GM13977 (cell line): ENCODE measurements around the gene KSR1.
"Not testable (repeated sequence)": the region's sequence is repeated elsewhere in the genome, so short reads cannot be mapped to it uniquely, and the experiment has no call there.

Experiments
- DNase-seq: peaks from one replicate; pipeline ENCODE4 v3.0.0; 2012; ENCODE audit warnings: low spot score
- in situ Hi-C: fragments of 300-500 bp; cut with MboI; formaldehyde crosslinking; loops from one replicate; pipeline ENCODE4 v1.12.0; 2022; ENCODE audit warnings: low sequenced_read_pairs, low pct_unique_long_range_greater_than_20kb, mixed read lengths, inconsistent platforms; ENCODE audit not compliant: unreplicated experiment
- TF ChIP-seq, protein P1 (sequence below): IDR thresholded peaks from 2 replicates; pipeline ENCODE4 v1.5.1; 2012; ENCODE audit warnings: mild to moderate bottlenecking, control low read depth; ENCODE audit not compliant: insufficient read depth; ENCODE audit errors: extremely low read depth, missing control alignments

KSR1 gene

DNA sequence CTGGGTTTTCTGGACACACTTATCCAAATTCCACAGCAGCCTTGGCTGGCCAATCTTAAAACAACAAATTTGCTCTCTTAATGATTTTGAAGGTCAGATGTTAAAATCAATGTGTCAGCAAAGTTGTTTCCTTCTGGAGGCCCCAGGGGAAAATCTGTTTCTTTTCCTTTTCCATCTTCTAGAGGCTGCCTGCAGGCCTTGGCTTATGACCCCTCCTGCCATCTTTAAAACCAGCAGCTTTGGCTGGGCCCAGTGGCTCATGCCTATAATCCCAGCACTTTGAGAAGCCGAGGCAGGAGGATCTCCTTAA lies 177.7 kb downstream of the KSR1 start:
- in situ Hi-C loops, result no loop called here
- TF ChIP-seq, protein P1, sequence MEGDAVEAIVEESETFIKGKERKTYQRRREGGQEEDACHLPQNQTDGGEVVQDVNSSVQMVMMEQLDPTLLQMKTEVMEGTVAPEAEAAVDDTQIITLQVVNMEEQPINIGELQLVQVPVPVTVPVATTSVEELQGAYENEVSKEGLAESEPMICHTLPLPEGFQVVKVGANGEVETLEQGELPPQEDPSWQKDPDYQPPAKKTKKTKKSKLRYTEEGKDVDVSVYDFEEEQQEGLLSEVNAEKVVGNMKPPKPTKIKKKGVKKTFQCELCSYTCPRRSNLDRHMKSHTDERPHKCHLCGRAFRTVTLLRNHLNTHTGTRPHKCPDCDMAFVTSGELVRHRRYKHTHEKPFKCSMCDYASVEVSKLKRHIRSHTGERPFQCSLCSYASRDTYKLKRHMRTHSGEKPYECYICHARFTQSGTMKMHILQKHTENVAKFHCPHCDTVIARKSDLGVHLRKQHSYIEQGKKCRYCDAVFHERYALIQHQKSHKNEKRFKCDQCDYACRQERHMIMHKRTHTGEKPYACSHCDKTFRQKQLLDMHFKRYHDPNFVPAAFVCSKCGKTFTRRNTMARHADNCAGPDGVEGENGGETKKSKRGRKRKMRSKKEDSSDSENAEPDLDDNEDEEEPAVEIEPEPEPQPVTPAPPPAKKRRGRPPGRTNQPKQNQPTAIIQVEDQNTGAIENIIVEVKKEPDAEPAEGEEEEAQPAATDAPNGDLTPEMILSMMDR, result no peak
- DNase-seq, result no peak

GRCh38 chr17:27634776-27635175 lies 178.5 kb downstream of the KSR1 start:
- in situ Hi-C loops, result no loop called here
- TF ChIP-seq, protein P1, result no peak
- no peak for DNase-seq

DNA sequence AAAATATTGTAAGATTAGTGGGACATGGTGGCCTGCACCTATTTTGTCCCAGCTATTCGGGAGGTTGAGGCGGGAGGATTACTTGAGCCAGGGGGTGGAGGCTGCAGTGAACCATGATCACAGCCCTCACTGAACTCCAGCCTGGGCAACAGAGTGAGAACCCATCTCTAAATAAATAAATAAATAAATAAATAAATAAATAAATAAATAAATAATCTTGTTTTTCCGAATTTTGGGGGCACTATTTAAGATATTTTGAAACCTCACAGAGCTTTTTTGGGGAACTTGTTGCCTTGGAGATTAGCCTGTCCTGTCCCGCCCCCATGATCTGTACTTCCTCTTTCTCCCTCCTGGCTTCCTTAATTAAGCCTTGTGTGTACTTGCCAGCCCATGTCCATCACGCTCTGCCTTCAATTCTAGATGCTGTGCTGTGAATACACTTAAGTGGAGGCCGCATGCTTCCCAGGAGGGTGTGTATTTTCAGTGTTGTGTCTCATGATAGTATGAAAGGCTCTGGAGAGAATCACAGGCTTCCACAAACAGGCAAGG lies 179.1 kb downstream of the KSR1 start:
- TF ChIP-seq, protein P1, result no peak
- peak; percentile 53 for DNase-seq
- in situ Hi-C loops, result no loop called here

DNA sequence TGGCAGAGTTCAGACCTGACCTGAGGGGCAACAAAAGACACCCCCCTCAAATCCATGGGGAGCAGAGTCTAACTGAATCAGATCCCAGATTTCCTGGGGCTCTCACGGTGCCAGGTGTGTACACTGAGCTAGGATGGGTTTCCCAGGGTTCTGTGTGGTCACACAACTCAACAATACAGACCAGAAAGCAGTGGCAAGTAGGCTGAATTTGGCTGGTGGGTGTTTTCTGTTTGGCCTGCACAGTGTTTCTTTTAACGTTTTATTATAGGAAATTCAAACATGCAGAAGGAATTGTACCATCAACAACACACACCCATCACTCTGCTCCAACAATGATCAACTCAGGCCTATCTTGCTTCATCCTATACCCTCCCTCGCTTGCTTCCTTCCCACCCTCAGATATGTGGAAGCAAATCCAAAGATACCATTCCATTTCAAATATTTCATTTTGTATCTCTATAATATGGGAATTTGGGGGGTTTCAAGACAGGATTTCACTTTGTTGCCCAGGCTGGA lies 179.8 kb downstream of the KSR1 start:
- DNase-seq, in situ Hi-C loops: not testable (repeated sequence)

- in situ Hi-C loops, DNase-seq: not testable (repeated sequence)
Observed at GRCh38 chr17:27637818-27638217, 181.6 kb downstream of the KSR1 start.

DNA sequence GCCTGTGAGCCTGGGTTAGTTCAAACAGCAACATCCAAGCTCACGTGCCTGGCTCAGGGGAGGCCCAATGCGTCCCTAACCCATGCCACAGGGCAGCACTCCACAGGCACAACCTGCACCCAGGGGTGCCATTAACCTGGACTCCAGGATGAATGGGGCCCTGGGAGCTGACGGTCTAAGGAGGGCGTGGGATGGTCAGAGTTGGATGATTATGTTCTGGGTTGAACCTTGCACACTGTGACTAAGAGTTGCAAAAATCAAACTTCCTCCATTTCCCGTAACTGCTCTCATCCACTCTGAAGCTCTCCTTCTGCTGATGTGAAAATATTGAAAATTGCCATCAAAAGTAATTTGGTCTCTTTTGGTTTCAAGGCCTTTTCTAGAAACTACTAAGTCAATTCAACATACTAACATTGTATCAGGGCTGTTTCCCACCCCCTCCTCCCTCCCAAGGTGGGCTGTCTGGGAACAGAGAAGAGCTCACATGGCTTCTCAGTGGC lies 182.2 kb downstream of the KSR1 start:
- in situ Hi-C loops, DNase-seq: not testable (repeated sequence)

DNA sequence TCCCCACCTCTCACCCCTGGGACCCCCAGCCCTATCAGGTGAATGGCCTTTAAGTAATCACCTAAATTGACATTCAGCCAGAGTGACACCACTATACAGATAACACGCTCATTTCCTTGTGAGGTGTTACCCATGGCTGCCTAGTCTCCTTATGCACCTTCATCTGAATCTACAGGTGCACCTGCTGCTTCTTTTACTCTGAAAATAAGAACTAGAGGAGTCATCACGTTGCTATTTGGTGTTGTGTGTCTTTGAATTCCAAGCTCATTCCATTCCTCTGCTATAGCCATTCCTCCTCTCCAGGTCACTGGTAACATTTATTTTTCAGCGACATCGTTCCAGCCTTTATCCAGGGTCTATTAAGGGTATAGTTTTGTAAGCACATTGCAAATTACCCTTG lies 184.5 kb downstream of the KSR1 start:
- DNase-seq, result no peak
- TF ChIP-seq, protein P1, result no peak
- in situ Hi-C loops, result no loop called here

- TF ChIP-seq, protein P1, result no peak
- in situ Hi-C loops, result no loop called here
- no peak for DNase-seq
Observed at GRCh38 chr17:27644586-27644985, 188.3 kb downstream of the KSR1 start.

DNA sequence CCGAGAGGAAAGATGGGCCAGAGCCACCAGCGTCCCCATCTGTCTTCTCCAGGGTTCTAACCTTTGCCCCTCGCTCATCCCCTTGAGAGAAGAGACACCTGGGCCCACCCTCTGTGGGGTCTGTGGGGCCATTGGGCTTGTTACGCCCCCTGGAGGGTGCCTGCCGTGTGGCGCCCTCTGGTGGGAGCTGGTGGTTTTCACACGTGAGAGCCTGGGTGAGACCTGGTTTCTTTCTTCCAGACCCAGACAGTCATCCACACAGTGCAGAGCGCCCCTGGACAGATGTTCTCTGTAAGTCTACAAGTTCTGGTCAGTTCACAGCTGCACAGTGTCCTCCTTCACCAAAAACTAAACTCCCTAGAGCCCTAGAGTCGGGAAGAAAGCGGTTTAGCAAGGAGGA lies 189.4 kb downstream of the KSR1 start:
- DNase-seq, in situ Hi-C loops: not testable (repeated sequence)
